Stimulated activated CD4-positive, alpha-beta T cell treated with anti-CD3 and anti-CD28 coated beads, Interleukin-2, amount 100 ng/mL, for 4 hours (primary cell): Measurements from ENCODE around the gene ARL2BP.

ENCODE experiments used
- DNase-seq: peaks from one replicate; pipeline ENCODE4 v3.0.0-alpha.2; 2020; ENCODE audit warnings: low read depth

The ARL2BP gene

DNA sequence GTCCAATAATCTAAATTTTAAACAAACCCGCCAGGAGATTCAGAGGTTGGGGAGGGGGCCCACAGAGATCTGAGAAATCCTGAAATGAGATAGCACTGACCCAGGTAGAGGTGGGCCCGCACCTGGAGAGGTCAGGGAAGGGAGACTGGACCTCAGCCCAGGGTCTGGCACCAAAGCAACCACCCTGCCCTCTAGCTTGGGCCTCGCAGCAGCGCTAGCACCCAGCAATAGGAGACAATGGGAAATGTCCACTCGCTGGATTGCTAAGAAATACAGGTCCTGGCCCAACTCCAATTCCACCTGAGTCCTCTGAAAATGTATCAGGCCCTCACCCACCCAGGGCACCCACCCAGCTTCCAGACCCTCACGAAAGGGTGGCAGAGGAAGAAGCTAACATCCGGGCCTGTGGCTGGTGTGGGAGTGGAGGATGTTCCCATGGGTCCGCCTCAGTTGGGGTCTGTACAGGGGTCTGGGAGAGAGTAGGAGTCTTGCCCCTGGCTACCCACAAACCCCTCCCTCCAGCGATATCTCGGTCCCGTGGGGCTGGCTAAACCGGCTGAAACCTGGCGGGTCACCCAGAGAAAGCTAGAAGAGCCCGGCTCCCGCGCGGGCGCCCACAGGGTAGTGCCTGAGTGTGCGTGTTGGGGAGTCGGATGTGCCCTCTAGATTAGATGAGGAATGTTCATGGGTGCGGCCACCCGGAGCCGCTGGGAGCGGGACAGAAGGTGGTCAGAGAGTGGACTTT, 38.3 kb downstream of the ARL2BP start:
- DNase-seq, result no peak

DNA sequence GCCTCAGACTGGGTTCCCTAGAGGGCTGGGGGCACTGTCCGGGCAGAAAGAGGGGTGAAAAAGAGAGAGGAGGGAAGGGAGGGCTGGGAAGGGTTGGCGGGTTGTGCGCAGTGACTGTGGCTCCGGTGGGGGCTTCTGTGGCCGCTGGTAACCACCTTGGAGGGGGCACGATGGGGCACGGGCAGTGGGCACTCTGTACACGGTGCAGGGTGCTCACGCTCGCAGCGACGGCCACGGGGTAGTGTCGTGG, 38.8 kb downstream of the ARL2BP start:
- no peak for DNase-seq

DNA sequence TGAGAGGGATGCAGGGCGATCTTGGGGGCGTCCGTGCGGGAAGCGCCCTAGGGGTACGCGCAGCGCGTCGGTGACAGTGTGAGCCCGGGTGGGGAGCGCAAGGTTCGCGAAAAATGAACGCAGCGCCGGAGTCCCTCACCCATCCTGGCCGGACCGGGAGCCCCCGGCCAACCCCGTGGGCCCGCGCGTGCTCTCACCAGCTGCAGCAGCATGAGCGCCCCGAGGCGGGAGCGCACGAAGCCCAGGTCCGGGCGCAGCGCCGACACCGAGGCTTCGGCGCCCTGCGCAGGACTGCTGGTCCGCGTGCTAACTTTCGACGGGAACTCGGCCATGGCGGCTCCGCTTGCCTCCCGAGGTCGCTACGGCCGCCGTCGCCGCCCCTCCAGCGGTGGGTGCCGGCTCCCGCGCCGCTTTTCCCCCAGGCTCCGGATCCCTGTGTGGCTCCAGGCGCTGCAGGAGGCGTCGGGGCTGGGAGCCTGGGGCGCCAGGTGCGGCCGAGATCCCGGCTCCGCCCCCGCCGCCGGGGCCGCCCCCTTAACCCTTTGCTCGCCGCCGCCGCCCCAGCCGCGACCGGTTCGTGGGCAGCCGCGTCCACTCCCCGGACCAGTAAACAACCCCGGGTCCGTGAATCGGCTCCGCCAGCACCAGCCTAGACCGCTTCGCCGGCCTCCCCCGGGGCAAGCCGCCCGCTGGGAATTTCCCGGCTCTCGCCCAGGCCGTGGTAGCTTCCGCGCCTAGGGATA, 39.3 kb downstream of the ARL2BP start, which contains the start of gene PLLP:
Gene PLLP (minus strand): TSS at position 464 of the 743 bp plus-strand sequence. CDS start 132 bp downstream, at position 332.
- DNase-seq, result no peak

- no peak for DNase-seq
Measured at GRCh38 chr16:57284952-57285363, 39.9 kb downstream of the ARL2BP start.

- DNase-seq, result no peak
Measured at GRCh38 chr16:57285379-57285778, 40.3 kb downstream of the ARL2BP start.

DNA sequence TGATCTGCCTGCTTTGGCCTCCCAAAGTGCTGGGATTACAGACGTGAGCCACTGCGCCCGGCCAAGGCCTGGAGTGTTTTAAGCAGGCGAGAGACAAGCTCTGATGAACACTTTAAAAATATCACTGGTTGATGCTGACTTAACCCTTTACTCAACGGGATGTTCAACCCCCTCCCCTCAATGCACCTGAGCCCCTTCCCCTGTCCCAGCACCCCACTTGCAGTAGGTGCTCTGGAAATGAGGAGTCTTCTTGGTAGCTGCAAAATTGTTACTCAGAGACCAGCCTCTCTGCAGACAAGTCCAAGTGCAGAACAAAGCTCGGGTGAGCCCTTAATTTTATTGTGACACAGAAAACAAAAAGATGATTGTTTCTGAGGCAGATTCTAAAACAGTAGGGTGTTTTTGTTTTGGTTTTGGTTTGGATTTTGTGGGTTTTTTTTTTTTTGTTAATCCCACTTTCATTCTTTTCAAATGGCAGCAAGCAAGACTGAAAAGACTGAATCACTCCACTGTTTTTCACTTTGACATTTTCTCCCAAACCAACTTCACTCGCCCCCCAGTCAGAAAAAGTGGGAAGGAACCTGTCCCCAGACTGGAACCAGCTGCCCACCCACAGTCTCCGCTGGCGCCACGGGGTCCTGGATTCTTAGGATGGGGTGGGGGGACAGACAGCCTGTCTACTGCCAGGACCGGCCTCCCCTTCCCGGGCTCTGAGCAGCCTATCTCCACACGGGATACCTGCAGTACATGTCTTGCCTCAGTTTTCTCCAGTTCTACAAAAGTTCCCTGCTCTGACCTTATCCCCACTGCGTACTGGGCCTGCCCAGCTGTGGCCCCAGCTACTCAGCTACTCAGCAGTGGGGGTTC, 44.6 kb downstream of the ARL2BP start:
- no peak for DNase-seq

DNA sequence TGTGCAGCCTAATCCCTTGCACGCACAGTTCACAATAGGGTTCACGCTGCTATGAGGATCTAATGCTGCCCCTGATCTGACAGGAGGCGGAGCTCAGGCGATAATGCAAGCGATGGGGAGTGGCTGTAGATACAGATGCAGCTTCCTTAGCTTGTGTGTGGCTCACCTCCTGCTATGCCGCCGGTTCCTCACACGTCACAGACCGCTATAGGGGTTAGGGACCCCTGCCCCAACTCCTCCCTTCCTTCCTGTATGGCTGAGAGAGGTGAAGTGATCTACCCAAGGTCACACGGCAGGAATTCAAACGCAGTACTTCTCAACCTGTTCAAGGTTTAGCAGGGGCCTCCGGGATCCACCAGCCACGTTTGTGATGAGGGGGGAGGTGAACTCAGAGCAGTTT, 52.8 kb downstream of the ARL2BP start:
- no peak for DNase-seq

DNA sequence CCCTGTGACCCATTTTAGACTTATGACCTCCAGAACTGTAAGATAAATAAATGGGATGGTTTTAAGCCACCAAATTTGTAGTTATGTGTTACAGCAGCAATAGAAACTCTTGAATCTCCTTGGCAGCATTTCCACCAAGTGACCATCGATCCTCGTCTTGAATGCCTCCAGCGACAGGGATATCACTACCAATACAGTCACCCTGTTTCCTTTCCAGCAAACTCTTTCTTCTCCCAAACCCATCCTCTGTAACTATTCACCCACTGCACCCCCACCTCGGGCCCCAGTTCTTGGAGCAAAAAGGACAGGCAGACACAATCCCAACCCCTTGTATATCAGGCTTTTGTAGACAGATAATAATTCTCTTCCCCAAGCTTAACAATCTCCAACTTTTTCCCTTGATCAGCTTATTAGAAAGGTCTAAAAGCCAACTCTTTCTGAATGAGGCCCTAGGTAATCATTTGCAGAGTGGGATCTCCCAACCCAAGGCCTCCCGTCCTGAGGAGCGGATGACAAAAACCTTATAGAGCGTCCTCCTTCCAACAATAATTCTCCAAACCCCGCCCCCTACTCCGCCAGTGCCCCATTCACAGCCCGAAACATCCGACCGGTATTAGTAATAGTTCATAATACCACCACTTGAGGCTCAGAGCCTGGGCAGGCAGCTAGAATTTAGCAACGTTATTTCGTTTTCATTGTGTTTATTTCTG, 54.1 kb downstream of the ARL2BP start:
- DNase-seq, result no peak

DNA sequence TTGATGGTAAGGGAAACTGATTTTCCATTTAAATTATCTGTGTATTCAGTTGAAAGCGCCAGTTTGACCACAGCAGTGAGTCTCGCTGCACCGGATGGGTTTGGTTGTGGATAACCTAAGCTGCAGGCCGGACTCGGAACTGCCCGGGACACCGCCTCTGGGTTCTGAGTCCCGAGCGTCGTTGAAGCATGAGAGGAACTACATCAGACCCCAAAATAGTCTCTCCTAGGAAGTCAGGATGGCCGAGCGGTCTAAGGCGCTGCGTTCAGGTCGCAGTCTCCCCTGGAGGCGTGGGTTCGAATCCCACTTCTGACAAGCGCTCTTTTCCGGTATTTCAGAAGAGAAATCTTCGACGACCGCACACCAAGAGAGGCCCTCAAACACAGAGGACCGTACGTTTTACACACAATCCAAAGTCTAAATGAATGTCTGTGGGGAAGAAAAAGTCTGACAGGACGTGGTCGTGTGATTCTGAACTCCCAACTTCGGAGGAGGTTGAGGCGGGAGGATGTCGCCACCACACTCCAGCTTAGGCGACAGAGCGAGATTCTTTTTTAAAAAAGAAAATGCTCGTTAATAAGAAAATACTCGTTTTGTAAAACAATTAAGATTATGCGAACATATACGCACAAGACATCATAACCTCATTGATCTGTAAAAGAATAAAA, 54.8 kb downstream of the ARL2BP start:
- DNase-seq, result peak; percentile 74

DNA sequence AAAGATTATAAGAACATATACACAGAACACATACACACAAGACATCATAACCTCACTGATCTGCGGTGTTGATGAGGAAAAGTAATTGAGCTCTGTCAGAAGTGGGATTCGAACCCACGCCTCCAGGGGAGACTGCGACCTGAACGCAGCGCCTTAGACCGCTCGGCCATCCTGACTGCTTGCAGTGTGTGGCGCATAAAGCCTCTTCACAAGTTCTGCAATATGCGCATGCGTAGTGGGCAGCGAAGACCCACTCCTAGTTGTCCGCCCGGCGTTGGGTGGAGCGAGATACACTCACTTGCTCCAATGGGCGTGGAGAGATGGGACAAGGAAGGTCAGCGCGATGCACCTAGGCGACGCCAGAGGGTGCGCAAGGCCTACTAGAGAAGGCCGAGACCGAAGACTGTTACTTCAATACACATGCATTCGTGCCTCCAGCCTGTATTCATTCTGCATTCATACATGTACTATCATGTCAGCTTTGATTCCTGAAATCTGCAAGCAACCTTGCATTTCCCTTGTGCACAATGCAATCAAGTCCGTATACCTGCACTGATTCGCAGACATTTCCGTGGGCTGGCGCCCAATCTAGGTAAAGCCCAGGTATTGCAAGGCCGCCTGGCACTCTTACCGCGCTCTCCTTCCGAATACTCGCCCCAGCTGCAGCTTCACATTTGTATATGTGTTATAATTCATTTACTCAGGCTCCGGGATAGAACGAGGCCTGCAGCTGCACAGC, 55.5 kb downstream of the ARL2BP start:
- DNase-seq, result peak; percentile 97

DNA sequence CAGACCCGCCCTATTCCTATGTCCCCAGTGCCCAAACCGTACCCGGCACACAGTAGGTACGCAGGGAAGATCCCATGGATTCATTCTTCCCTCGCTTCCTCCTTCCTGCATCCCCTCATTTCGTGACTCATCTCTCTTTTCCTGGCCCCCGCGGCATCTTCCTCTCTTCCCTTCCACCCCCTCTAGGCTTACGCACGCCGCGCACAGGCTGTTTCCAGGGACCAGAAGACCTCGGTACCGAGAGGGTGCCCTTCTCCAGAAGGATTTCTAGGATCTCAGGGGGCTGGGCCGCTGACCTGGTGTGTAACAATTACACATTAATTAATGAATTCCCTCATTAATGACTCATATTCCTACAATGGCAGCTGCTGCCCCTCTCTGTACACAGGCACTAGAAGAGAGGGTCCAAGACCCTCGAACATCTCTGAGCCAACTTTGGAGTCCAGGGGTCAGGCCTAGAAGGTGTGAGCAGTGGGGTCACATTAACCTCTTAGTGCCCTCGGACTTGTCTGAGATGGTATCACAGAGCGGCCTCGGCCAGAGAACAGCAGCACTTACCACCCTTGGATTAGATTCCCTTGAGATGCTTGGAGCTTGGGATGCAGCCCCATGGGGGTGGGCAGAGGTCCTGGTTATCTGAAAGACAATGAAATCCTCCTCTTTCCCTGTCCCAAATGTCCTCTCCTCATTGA, 56.2 kb downstream of the ARL2BP start:
- no peak for DNase-seq
